ENCODE measurements around the gene FAM120A. TPM values are rescaled to one million over a fixed set of nuclear protein-coding genes. Genes with fewer than 3 reads are reported as not detected.

Gene FAM120A
- total and polyA plus RNA-seq, 2 of the 13 experiments (the other 11 are each of a cell fraction or from before 2014, with no cell fraction given): 41.3 to 44.4 TPM

DNA sequence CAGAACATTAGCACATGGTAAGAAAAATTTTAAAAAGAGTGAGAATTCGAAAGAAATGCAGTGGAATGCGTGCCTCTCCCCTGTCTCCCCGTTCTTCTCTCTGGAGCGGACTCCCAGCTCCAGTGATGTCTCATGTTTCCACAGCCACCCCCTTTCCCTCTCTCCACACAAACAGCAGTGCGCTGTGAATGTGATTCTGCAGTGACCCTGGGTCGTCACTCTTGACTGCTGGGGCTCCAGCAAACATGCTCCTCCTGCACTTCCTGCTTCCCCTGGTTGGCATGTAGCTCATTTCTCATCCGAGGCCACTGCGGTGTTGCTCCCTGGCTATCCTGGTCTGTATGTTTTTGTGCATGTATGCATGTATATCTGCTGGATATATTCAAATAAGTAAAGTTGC lies 138.2 kb downstream of the FAM120A start (continued):
- TF ChIP-seq, protein P1, sequence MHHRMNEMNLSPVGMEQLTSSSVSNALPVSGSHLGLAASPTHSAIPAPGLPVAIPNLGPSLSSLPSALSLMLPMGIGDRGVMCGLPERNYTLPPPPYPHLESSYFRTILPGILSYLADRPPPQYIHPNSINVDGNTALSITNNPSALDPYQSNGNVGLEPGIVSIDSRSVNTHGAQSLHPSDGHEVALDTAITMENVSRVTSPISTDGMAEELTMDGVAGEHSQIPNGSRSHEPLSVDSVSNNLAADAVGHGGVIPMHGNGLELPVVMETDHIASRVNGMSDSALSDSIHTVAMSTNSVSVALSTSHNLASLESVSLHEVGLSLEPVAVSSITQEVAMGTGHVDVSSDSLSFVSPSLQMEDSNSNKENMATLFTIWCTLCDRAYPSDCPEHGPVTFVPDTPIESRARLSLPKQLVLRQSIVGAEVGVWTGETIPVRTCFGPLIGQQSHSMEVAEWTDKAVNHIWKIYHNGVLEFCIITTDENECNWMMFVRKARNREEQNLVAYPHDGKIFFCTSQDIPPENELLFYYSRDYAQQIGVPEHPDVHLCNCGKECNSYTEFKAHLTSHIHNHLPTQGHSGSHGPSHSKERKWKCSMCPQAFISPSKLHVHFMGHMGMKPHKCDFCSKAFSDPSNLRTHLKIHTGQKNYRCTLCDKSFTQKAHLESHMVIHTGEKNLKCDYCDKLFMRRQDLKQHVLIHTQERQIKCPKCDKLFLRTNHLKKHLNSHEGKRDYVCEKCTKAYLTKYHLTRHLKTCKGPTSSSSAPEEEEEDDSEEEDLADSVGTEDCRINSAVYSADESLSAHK (CRISPR knock-in tag; IDR thresholded peaks at IDR 0.05; ENCODE audit: borderline replicate concordance): no peak
- TF ChIP-seq FOXP1 (IDR thresholded peaks at IDR 0.05) (no peak), FOXP1 (CRISPR knock-in tag; IDR thresholded peaks at IDR 0.05) (no peak), GPN1 (CRISPR knock-in tag; IDR thresholded peaks at IDR 0.05; ENCODE audit: borderline replicate concordance) (no peak), KLF15 (CRISPR knock-in tag; IDR thresholded peaks at IDR 0.05; ENCODE audit: borderline replicate concordance) (no peak), IRF2 (CRISPR knock-in tag; IDR thresholded peaks at IDR 0.05) (peak; percentile 75; the same call in 1 of the 2 replicates), PHF21A (CRISPR knock-in tag; IDR thresholded peaks at IDR 0.05) (no peak), NKX3-1 (CRISPR knock-in tag; IDR thresholded peaks at IDR 0.05) (no peak), TCF7 (IDR thresholded peaks at IDR 0.05; ENCODE audit: low read depth) (no peak), CC2D1A (CRISPR knock-in tag; IDR thresholded peaks at IDR 0.05) (no peak), ZNF510 (CRISPR knock-in tag; IDR thresholded peaks at IDR 0.05; ENCODE audit: low read depth) (no peak)
- TF ChIP-seq, protein P2, sequence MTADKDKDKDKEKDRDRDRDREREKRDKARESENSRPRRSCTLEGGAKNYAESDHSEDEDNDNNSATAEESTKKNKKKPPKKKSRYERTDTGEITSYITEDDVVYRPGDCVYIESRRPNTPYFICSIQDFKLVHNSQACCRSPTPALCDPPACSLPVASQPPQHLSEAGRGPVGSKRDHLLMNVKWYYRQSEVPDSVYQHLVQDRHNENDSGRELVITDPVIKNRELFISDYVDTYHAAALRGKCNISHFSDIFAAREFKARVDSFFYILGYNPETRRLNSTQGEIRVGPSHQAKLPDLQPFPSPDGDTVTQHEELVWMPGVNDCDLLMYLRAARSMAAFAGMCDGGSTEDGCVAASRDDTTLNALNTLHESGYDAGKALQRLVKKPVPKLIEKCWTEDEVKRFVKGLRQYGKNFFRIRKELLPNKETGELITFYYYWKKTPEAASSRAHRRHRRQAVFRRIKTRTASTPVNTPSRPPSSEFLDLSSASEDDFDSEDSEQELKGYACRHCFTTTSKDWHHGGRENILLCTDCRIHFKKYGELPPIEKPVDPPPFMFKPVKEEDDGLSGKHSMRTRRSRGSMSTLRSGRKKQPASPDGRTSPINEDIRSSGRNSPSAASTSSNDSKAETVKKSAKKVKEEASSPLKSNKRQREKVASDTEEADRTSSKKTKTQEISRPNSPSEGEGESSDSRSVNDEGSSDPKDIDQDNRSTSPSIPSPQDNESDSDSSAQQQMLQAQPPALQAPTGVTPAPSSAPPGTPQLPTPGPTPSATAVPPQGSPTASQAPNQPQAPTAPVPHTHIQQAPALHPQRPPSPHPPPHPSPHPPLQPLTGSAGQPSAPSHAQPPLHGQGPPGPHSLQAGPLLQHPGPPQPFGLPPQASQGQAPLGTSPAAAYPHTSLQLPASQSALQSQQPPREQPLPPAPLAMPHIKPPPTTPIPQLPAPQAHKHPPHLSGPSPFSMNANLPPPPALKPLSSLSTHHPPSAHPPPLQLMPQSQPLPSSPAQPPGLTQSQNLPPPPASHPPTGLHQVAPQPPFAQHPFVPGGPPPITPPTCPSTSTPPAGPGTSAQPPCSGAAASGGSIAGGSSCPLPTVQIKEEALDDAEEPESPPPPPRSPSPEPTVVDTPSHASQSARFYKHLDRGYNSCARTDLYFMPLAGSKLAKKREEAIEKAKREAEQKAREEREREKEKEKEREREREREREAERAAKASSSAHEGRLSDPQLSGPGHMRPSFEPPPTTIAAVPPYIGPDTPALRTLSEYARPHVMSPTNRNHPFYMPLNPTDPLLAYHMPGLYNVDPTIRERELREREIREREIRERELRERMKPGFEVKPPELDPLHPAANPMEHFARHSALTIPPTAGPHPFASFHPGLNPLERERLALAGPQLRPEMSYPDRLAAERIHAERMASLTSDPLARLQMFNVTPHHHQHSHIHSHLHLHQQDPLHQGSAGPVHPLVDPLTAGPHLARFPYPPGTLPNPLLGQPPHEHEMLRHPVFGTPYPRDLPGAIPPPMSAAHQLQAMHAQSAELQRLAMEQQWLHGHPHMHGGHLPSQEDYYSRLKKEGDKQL (CRISPR knock-in tag; IDR thresholded peaks at IDR 0.05; ENCODE audit: low read depth): no peak
- TF ChIP-seq, protein P3, sequence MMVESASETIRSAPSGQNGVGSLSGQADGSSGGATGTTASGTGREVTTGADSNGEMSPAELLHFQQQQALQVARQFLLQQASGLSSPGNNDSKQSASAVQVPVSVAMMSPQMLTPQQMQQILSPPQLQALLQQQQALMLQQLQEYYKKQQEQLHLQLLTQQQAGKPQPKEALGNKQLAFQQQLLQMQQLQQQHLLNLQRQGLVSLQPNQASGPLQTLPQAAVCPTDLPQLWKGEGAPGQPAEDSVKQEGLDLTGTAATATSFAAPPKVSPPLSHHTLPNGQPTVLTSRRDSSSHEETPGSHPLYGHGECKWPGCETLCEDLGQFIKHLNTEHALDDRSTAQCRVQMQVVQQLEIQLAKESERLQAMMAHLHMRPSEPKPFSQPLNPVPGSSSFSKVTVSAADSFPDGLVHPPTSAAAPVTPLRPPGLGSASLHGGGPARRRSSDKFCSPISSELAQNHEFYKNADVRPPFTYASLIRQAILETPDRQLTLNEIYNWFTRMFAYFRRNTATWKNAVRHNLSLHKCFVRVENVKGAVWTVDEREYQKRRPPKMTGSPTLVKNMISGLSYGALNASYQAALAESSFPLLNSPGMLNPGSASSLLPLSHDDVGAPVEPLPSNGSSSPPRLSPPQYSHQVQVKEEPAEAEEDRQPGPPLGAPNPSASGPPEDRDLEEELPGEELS (CRISPR knock-in tag; IDR thresholded peaks at IDR 0.05): no peak
- TF ChIP-seq, protein P4, sequence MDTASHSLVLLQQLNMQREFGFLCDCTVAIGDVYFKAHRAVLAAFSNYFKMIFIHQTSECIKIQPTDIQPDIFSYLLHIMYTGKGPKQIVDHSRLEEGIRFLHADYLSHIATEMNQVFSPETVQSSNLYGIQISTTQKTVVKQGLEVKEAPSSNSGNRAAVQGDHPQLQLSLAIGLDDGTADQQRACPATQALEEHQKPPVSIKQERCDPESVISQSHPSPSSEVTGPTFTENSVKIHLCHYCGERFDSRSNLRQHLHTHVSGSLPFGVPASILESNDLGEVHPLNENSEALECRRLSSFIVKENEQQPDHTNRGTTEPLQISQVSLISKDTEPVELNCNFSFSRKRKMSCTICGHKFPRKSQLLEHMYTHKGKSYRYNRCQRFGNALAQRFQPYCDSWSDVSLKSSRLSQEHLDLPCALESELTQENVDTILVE (CRISPR knock-in tag; IDR thresholded peaks at IDR 0.05): no peak
- TF ChIP-seq, protein P5, sequence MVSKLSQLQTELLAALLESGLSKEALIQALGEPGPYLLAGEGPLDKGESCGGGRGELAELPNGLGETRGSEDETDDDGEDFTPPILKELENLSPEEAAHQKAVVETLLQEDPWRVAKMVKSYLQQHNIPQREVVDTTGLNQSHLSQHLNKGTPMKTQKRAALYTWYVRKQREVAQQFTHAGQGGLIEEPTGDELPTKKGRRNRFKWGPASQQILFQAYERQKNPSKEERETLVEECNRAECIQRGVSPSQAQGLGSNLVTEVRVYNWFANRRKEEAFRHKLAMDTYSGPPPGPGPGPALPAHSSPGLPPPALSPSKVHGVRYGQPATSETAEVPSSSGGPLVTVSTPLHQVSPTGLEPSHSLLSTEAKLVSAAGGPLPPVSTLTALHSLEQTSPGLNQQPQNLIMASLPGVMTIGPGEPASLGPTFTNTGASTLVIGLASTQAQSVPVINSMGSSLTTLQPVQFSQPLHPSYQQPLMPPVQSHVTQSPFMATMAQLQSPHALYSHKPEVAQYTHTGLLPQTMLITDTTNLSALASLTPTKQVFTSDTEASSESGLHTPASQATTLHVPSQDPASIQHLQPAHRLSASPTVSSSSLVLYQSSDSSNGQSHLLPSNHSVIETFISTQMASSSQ (IDR thresholded peaks at IDR 0.05; ENCODE audit: low read depth): no peak
- TF ChIP-seq, protein P5 (CRISPR knock-in tag; IDR thresholded peaks at IDR 0.05; ENCODE audit: borderline replicate concordance): no peak

All from HepG2 (cell line).